ENCODE measurements around the gene GMDS.
"Not testable (repeated sequence)": the region's sequence is repeated elsewhere in the genome, so short reads cannot be mapped to it uniquely, and the experiment has no call there.

The GMDS gene

DNA sequence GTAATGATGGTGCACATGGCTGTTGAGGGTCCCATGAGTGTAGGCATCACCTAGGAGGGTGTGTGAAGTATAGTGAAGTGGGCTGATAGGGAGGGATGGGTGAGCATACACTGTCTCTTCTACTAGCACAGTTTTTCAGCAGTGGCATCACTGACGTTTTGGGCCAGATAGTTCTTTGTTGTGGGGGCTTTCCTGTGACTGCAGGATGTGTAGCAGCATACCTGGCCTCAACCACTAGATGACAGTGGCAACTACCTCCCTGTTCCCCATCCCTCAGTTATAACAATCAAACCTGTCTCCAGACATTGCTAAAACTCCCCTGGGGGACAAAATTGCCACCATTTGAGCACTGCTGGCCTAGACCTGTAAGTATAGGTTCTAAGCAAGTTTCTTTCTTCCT, 396.7 kb downstream of the GMDS start:
- Histone ChIP-seq H3K79me1 (replicated peaks; ENCODE audit: low read length, poor library complexity, severe bottlenecking) (peaks cover 1% of the 10 kb centered on the region), H3K9me3 (ENCODE audit: control insufficient read depth, low read length) (peaks cover 10% of the 10 kb centered on the region), H2AK5ac (ENCODE audit: low read length, severe bottlenecking) (no peak overlapping the region), H4K8ac (ENCODE audit: low read length) (no peak overlapping the region), H3K4me2 (ENCODE audit: low read length, poor library complexity, severe bottlenecking) (no peak overlapping the region), H4K91ac (ENCODE audit: low read length) (no peak overlapping the region), H3K4ac (ENCODE audit: low read depth in 1 of 2, low read length in 2 of 2) (no peak overlapping the region), H3K4me3 (ENCODE audit: insufficient read depth in 1 of 2, low read depth in 1 of 2, low read length in 2 of 2) (no peak overlapping the region), H3K23ac (ENCODE audit: low read length in 2 of 2) (no peak overlapping the region), H2BK120ac (ENCODE audit: low read depth, low read length) (no peak overlapping the region), H2AFZ (ENCODE audit: low read depth, low read length) (no peak overlapping the region), H3K27ac (ENCODE audit: low read length, poor library complexity, severe bottlenecking) (no peak overlapping the region), H3K9ac (ENCODE audit: low read length) (no peak overlapping the region), H2BK12ac (ENCODE audit: low read length in 2 of 2) (no peak overlapping the region), H3K36me3 (ENCODE audit: control insufficient read depth in 1 of 2, insufficient read depth in 2 of 2, low read depth in 1 of 2, low read length in 2 of 2) (no peaks in the 10 kb centered on the region), H2BK15ac (ENCODE audit: low read depth, poor library complexity, severe bottlenecking) (no peak overlapping the region), H2BK5ac (ENCODE audit: low read depth, low read length, poor library complexity, severe bottlenecking) (no peak overlapping the region), H3K4me1 (ENCODE audit: control insufficient read depth, insufficient read depth, low read depth, low read length) (no peaks in the 10 kb centered on the region), H3K14ac (ENCODE audit: low read length in 2 of 2) (peak overlapping the region in 1 of 2 experiments; percentile 38), H3K18ac (ENCODE audit: low read depth in 1 of 2, low read length in 2 of 2) (no peak overlapping the region), H3K27me3 (ENCODE audit: control insufficient read depth in 1 of 2, insufficient read depth in 1 of 2, low read length in 2 of 2) (no peaks in the 10 kb centered on the region)
- 14% methylated on average over 1 of the region's 1 CpG for WGBS
- no peak for DNase-seq

GRCh38 chr6:1846611-1847010, 398.8 kb downstream of the GMDS start:
- H3K18ac ChIP-seq (ENCODE audit: low read depth in 1 of 2, low read length in 2 of 2), result no peak overlapping the region
- H3K9me3 ChIP-seq (ENCODE audit: control insufficient read depth, low read length), result peaks cover 10% of the 10 kb centered on the region
- no peak overlapping the region for H3K23ac ChIP-seq (ENCODE audit: low read length in 2 of 2)
- no peak overlapping the region for H3K4me2 ChIP-seq (ENCODE audit: low read length, poor library complexity, severe bottlenecking)
- no peak overlapping the region for H4K91ac ChIP-seq (ENCODE audit: low read length)
- H4K8ac ChIP-seq (ENCODE audit: low read length), result no peak overlapping the region
- H2BK15ac ChIP-seq (ENCODE audit: low read depth, poor library complexity, severe bottlenecking), result no peak overlapping the region
- no peak overlapping the region for H2BK12ac ChIP-seq (ENCODE audit: low read length in 2 of 2)
- WGBS, result 92% methylated on average over 2 of the region's 3 CpGs
- no peak for DNase-seq
- H2AK5ac ChIP-seq (ENCODE audit: low read length, severe bottlenecking), result no peak overlapping the region
- H3K4ac ChIP-seq (ENCODE audit: low read depth in 1 of 2, low read length in 2 of 2), result no peak overlapping the region
- no peaks in the 10 kb centered on the region for H3K27me3 ChIP-seq (ENCODE audit: control insufficient read depth in 1 of 2, insufficient read depth in 1 of 2, low read length in 2 of 2)
- no peak overlapping the region for H3K9ac ChIP-seq (ENCODE audit: low read length)
- no peak overlapping the region for H2BK120ac ChIP-seq (ENCODE audit: low read depth, low read length)
- no peak overlapping the region for H2BK5ac ChIP-seq (ENCODE audit: low read depth, low read length, poor library complexity, severe bottlenecking)
- H3K36me3 ChIP-seq (ENCODE audit: control insufficient read depth in 1 of 2, insufficient read depth in 2 of 2, low read depth in 1 of 2, low read length in 2 of 2), result peaks cover 0 to 3% of the 10 kb centered on the region in 2 experiments
- H3K14ac ChIP-seq (ENCODE audit: low read length in 2 of 2), result no peak overlapping the region
- H2AFZ ChIP-seq (ENCODE audit: low read depth, low read length), result no peak overlapping the region
- no peaks in the 10 kb centered on the region for H3K4me1 ChIP-seq (ENCODE audit: control insufficient read depth, insufficient read depth, low read depth, low read length)
- H3K4me3 ChIP-seq (ENCODE audit: insufficient read depth in 1 of 2, low read depth in 1 of 2, low read length in 2 of 2), result no peak overlapping the region
- H3K79me1 ChIP-seq (replicated peaks; ENCODE audit: low read length, poor library complexity, severe bottlenecking), result peaks cover 2% of the 10 kb centered on the region
- no peak overlapping the region for H3K27ac ChIP-seq (ENCODE audit: low read length, poor library complexity, severe bottlenecking)

DNA sequence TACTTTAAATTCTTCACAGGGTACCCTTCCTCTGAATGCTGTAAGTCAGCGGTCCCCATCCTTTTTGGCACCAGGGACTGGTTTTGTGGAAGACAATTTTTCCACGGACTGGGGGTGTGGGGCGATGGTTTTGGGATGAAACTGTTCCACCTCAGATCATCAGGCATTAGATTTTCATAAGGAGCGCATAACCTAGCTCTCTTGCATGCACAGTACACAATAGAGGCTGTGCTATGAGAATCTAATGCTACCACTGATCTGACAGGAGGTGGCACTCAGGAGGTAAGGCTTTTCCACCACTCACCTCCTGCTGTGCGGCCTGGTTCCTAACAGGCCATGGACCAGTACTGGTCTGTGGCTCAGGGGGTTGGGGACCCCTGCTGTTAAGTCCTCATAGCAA, 399.9 kb downstream of the GMDS start:
- H4K91ac ChIP-seq (ENCODE audit: low read length); H2BK15ac ChIP-seq (ENCODE audit: low read depth, poor library complexity, severe bottlenecking); H2BK12ac ChIP-seq (ENCODE audit: low read length in 2 of 2); H4K8ac ChIP-seq (ENCODE audit: low read length); H2BK120ac ChIP-seq (ENCODE audit: low read depth, low read length); H2AK5ac ChIP-seq (ENCODE audit: low read length, severe bottlenecking); H3K4ac ChIP-seq (ENCODE audit: low read depth in 1 of 2, low read length in 2 of 2); H3K23ac ChIP-seq (ENCODE audit: low read length in 2 of 2); H3K4me3 ChIP-seq (ENCODE audit: insufficient read depth in 1 of 2, low read depth in 1 of 2, low read length in 2 of 2); H3K36me3 ChIP-seq (ENCODE audit: control insufficient read depth in 1 of 2, insufficient read depth in 2 of 2, low read depth in 1 of 2, low read length in 2 of 2); H3K14ac ChIP-seq (ENCODE audit: low read length in 2 of 2); H3K4me2 ChIP-seq (ENCODE audit: low read length, poor library complexity, severe bottlenecking); H3K9ac ChIP-seq (ENCODE audit: low read length); H2BK5ac ChIP-seq (ENCODE audit: low read depth, low read length, poor library complexity, severe bottlenecking); H3K4me1 ChIP-seq (ENCODE audit: control insufficient read depth, insufficient read depth, low read depth, low read length); H3K27ac ChIP-seq (ENCODE audit: low read length, poor library complexity, severe bottlenecking); H3K79me1 ChIP-seq (replicated peaks; ENCODE audit: low read length, poor library complexity, severe bottlenecking); H3K27me3 ChIP-seq (ENCODE audit: control insufficient read depth in 1 of 2, insufficient read depth in 1 of 2, low read length in 2 of 2); H2AFZ ChIP-seq (ENCODE audit: low read depth, low read length); H3K18ac ChIP-seq (ENCODE audit: low read depth in 1 of 2, low read length in 2 of 2); DNase-seq: not testable (repeated sequence)
- peaks cover 10% of the 10 kb centered on the region for H3K9me3 ChIP-seq (ENCODE audit: control insufficient read depth, low read length)
- 98% methylated on average over 5 of the region's 5 CpGs for WGBS

GRCh38 chr6:1842334-1842733, 403.1 kb downstream of the GMDS start:
- Histone ChIP-seq H3K27me3 (ENCODE audit: control insufficient read depth in 1 of 2, insufficient read depth in 1 of 2, low read length in 2 of 2) (no peaks in the 10 kb centered on the region), H2AK5ac (ENCODE audit: low read length, severe bottlenecking) (peak overlapping the region; percentile 36)
- WGBS, result 75% methylated on average over 1 of the region's 2 CpGs

More at GRCh38 chr6:1842334-1842733, 403.1 kb downstream of the GMDS start:
- Histone ChIP-seq H2BK5ac (ENCODE audit: low read depth, low read length, poor library complexity, severe bottlenecking) (no peak overlapping the region), H3K4me1 (ENCODE audit: control insufficient read depth, insufficient read depth, low read depth, low read length) (peaks cover 5% of the 10 kb centered on the region), H3K4me2 (ENCODE audit: low read length, poor library complexity, severe bottlenecking) (no peak overlapping the region), H3K4me3 (ENCODE audit: insufficient read depth in 1 of 2, low read depth in 1 of 2, low read length in 2 of 2) (no peak overlapping the region), H3K14ac (ENCODE audit: low read length in 2 of 2) (no peak overlapping the region), H3K9me3 (ENCODE audit: control insufficient read depth, low read length) (peaks cover 10% of the 10 kb centered on the region), H3K79me1 (replicated peaks; ENCODE audit: low read length, poor library complexity, severe bottlenecking) (peaks cover 4% of the 10 kb centered on the region), H3K27ac (ENCODE audit: low read length, poor library complexity, severe bottlenecking) (no peak overlapping the region), H3K18ac (ENCODE audit: low read depth in 1 of 2, low read length in 2 of 2) (no peak overlapping the region), H3K4ac (ENCODE audit: low read depth in 1 of 2, low read length in 2 of 2) (no peak overlapping the region), H3K23ac (ENCODE audit: low read length in 2 of 2) (no peak overlapping the region), H2BK12ac (ENCODE audit: low read length in 2 of 2) (no peak overlapping the region), H2AFZ (ENCODE audit: low read depth, low read length) (no peak overlapping the region), H2BK120ac (ENCODE audit: low read depth, low read length) (no peak overlapping the region), H4K91ac (ENCODE audit: low read length) (no peak overlapping the region), H3K9ac (ENCODE audit: low read length) (no peak overlapping the region), H4K8ac (ENCODE audit: low read length) (no peak overlapping the region), H3K36me3 (ENCODE audit: control insufficient read depth in 1 of 2, insufficient read depth in 2 of 2, low read depth in 1 of 2, low read length in 2 of 2) (peaks cover 0 to 3% of the 10 kb centered on the region in 2 experiments), H2BK15ac (ENCODE audit: low read depth, poor library complexity, severe bottlenecking) (no peak overlapping the region)
- no peak for DNase-seq

All from mesenchymal stem cell (in vitro differentiated cells and primary cell).